NT2/D1 (cell line): Measurements from ENCODE around the gene ATOSA.

Source experiments
- SUZ12 ChIP-seq: IDR thresholded peaks from 2 replicates; pipeline ENCODE4 v1.6.1; 2011; ENCODE audit not compliant: insufficient read length, insufficient read depth; ENCODE audit errors: extremely low read depth
- YY1 ChIP-seq: IDR thresholded peaks from 2 replicates; pipeline ENCODE4 v1.6.1; 2011; ENCODE audit not compliant: insufficient read length, insufficient read depth

DNA sequence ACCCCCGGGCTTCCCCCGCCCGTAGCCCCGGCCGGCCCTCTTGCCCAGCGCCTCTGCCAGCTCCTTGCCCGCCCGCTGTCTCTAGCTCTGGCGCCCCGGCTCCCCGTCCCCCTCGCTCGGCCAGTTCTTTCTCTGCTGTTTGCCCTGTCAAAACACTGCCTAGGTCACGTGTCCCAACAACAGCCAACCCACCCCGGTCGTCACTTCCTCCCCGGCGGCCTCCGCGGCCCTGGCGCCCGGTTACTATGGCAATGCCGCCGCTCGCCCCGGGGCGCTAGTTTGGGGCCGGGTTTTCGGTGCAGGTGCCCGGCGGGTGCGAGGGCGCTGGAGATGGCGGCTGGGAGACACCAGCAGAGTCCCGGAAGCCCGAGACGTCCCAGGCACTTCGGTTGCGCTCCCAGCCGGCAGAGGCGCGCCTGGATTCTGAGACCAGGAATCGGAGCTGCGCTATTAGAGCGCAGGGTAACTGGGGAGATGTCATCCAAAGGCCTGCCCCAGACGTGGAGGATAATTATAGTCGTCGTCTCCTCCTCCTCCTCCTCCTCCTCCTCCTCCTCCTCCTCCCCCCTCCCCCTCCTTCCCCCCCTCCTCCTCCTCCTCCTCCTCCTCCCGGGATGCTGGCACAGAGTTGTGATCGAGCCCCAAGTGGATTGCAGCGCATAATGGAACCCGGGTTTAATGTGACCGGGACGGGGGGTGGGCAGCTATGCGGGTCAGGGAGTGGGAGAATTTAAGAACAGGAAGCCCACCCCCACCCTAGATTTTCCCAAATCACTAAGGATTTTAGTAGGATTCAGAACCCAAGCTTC lies at the start of gene ATOSA:
- TF ChIP-seq YY1 (no peak), SUZ12 (no peak)
